ENCODE measurements around the gene SMIM36.
"Not testable (repeated sequence)": the region's sequence is repeated elsewhere in the genome, so short reads cannot be mapped to it uniquely, and the experiment has no call there.

Gene SMIM36

GRCh38 chr17:55510986-55511721, at the start of gene SMIM36:
SMIM36 (minus strand) TSS chr17:55511452.
- no peak for DNase-seq (ENCODE audit: low read depth in 2 of 3, low spot score in 2 of 3)

GRCh38 chr17:55555772-55556171, 44.5 kb upstream of the SMIM36 start:
- no peak for DNase-seq (ENCODE audit: low read depth in 2 of 3, low spot score in 2 of 3)

GRCh38 chr17:55549140-55549539, 37.9 kb upstream of the SMIM36 start:
- no peak for DNase-seq (ENCODE audit: low read depth in 2 of 3, low spot score in 2 of 3)

- no peak for DNase-seq (ENCODE audit: low read depth in 2 of 3, low spot score in 2 of 3)
These were observed 35.9 kb upstream of the SMIM36 start for GRCh38 chr17:55546991-55547664.

GRCh38 chr17:55546481-55546880, 35.2 kb upstream of the SMIM36 start:
- no peak for DNase-seq (ENCODE audit: low read depth in 2 of 3, low spot score in 2 of 3)

- DNase-seq (ENCODE audit: low read depth in 2 of 3, low spot score in 2 of 3): no peak
These were observed 34.6 kb upstream of the SMIM36 start for GRCh38 chr17:55545806-55546205.

- no peak for DNase-seq (ENCODE audit: low read depth in 2 of 3, low spot score in 2 of 3)
These were observed 32.5 kb upstream of the SMIM36 start for GRCh38 chr17:55543709-55544108.

GRCh38 chr17:55540414-55541091, 29.3 kb upstream of the SMIM36 start:
- no peak for DNase-seq (ENCODE audit: low read depth in 2 of 3, low spot score in 2 of 3)

- DNase-seq (ENCODE audit: low read depth in 2 of 3, low spot score in 2 of 3): no peak
These were observed 25.0 kb upstream of the SMIM36 start for GRCh38 chr17:55536205-55536604.

GRCh38 chr17:55533608-55534007, 22.4 kb upstream of the SMIM36 start:
- no peak for DNase-seq (ENCODE audit: low read depth in 2 of 3, low spot score in 2 of 3)

- no peak for DNase-seq (ENCODE audit: low read depth in 2 of 3, low spot score in 2 of 3)
These were observed 21.4 kb upstream of the SMIM36 start for GRCh38 chr17:55532670-55533069.

- DNase-seq (ENCODE audit: low read depth in 2 of 3, low spot score in 2 of 3): no peak
These were observed 19.9 kb upstream of the SMIM36 start for GRCh38 chr17:55531053-55531728.

- DNase-seq (ENCODE audit: low read depth in 2 of 3, low spot score in 2 of 3): no peak
These were observed 18.8 kb upstream of the SMIM36 start for GRCh38 chr17:55530064-55530463.

GRCh38 chr17:55527540-55528118, 16.4 kb upstream of the SMIM36 start:
- no peak for DNase-seq (ENCODE audit: low read depth in 2 of 3, low spot score in 2 of 3)

GRCh38 chr17:55524440-55525220, 13.4 kb upstream of the SMIM36 start:
- no peak for DNase-seq (ENCODE audit: low read depth in 2 of 3, low spot score in 2 of 3)

- DNase-seq (ENCODE audit: low read depth in 2 of 3, low spot score in 2 of 3): not testable (repeated sequence)
These were observed 11.8 kb upstream of the SMIM36 start for GRCh38 chr17:55523032-55523431.

GRCh38 chr17:55521186-55521585, 9.9 kb upstream of the SMIM36 start:
- no peak for DNase-seq (ENCODE audit: low read depth in 2 of 3, low spot score in 2 of 3)

- no peak for DNase-seq (ENCODE audit: low read depth in 2 of 3, low spot score in 2 of 3)
These were observed 9.2 kb upstream of the SMIM36 start for GRCh38 chr17:55520402-55520801.

GRCh38 chr17:55518510-55518909, 7.3 kb upstream of the SMIM36 start:
- DNase-seq (ENCODE audit: low read depth in 2 of 3, low spot score in 2 of 3): no peak

- DNase-seq (ENCODE audit: low read depth in 2 of 3, low spot score in 2 of 3): peak in 2 of 3 experiments; percentile 38 to 61
These were observed 2.8 kb upstream of the SMIM36 start for GRCh38 chr17:55513885-55514590.

All from activated CD8-positive, alpha-beta memory T cell treated with anti-CD3 and anti-CD28 coated beads for 48 hours (primary cell).